HG03045 (cell line): ENCODE results near the gene ADGRB3.
A peak's percentile ranks its signal among the peaks of the same experiment; 100 is the strongest.

Experiments used
- ATAC-seq: cut with Tn5 transposase; IDR thresholded peaks from one replicate; pipeline ENCODE4 v1.9.1; 2021; ENCODE audit warnings: mild to moderate bottlenecking, moderate library complexity; ENCODE audit not compliant: unreplicated experiment

The ADGRB3 gene

DNA sequence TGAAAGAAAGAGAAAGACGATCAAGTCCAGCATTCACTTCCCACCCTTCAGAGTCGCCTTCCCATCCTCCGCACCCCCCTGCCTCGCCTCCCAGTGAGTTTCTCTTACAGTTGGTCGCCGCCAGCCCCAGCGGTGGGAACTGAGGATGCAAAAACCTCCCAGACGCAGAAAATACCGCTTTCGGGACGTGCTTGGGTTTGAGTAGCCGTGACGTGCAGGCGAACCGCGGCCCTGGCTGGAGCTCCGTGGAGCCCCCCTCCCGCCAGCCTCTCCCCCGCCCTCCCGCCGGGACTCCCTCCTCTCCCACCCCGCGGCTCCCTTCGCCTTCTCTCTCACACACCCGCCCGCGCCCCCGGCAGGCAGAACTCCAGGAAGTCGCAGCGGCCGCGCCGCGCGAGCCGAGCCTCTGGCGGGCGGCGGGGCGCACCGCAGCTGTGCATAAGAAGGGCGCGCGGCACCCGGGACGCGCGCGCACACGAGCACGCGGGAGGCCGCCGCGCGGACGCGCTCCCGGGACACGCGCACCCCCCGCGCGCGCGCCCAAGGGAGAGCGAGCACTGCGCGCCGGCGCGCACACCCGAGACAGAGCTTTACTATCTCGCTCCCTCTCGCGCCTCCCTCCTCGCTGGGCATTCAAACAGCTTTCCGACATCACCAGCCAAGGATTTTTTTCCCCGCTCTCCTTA, at the start of gene ADGRB3:
ADGRB3 (plus strand) TSS at position 557 of the 686 bp plus-strand sequence. CDS start 3,394 bp downstream, outside the sequence.
- ATAC-seq: peak; percentile 67

DNA sequence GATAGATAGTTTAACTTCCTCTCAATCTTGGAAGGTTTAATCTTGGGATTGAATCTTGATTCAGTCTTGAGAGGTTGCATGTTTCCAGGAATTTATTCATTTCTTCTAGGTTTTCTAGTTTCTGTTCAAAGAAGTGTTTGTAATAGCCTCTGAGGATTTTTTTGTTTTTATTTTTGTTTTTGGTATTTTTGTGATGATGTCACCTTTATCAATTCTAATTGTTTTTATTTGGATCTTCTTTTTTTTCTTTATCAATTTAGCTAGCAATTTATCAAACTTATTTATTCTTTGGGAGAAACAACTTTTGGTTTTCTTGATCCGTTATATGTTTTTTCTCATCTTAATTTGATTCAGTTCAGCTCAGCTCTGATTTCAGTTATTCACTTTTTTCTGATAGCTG, 41.5 kb upstream of the ADGRB3 start:
- no peak for ATAC-seq

DNA sequence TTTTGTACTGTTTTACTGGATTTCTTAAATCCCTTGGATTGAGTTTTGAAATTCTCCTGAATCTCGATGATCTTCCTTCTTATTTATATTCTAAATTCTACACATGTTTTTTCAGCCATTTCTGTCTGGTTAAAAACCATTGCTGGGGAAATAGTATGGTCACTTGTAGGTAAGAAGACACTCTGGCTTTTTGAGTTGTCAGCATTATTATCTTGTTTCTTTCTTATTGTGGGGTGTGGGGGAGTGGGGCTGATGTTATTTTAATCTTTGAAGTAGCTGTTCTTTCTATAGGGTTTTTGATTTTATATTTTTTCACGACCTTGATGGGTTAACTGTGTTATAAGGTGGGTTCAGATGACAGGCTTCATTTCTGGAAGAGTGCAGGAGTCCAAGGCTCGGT, 37.4 kb upstream of the ADGRB3 start:
- ATAC-seq: no peak

DNA sequence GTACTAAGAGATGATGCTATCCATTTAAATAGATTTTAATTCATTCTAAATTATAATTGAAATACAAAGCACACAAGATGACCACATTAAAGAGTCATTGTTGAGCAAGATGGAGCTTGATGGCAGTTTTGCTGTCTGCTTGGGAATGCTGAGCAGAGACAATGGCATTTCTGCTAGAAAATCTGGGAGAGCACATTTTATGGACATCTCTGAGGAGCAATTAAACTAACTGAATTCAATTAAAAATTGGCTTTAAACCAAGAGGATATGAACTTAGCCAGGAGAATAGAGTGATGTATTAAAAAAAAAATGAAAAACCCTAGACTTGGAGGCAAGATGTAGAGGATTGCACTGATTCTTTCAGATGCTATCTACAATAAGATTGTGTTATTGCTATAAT, 19.1 kb upstream of the ADGRB3 start:
- ATAC-seq: no peak

DNA sequence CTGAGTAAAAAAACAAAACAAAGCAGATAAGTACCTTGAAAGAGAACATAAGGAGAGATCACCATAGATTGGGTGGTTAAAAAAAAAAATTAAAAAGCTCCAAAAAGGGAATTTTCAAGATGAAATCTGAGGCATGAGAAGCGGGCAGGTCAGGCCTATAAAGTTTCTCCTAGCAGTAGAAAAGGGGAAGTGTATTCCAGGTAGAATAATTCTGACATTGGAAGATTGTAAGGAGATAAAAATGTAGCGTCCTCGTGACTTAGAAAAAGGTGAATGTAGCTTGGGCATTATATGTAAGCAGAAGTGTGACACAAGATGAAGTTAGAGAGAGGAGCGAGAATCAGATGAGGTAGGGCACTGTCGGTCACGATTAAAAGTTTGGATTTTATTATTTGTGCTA, 9.1 kb upstream of the ADGRB3 start:
- no peak for ATAC-seq

DNA sequence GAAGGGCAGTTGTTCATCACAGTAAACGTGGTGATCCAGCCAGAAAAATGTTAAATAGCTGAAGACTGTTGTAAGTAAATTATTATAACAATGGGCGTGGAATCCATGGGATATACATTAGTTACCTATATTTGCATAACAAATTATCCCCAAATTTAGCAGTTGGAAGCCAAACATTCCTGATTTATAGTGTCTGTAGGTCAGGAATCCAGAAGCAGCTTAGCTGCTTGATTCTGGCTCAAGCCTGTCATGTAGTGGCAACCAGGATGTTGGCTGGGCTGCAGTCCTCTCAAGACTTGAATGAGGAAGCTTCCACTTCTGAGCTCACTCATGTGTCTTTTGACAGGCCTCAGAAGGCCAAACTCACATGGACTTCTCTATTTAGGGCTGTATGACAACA, 6.9 kb upstream of the ADGRB3 start:
- ATAC-seq: no peak

DNA sequence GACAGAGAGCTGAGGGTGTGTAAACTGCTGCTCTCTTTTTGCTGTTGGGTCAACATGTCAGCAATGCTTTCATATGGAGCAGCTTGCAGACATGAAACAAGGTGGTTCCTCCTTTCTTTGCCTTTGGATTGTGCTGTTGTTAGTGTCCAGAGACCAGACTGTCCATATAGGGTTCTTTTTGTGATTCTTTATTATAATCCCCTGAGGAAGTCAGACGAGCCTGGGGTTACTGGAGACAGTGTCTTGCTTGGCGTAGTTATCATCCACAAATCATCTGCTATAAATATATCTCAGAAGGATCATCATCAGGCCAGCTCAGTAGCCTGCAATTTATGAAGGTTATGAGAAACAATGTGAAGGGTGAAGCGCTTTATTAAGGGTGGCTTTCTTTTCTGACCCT, 2.3 kb upstream of the ADGRB3 start:
- no peak for ATAC-seq

DNA sequence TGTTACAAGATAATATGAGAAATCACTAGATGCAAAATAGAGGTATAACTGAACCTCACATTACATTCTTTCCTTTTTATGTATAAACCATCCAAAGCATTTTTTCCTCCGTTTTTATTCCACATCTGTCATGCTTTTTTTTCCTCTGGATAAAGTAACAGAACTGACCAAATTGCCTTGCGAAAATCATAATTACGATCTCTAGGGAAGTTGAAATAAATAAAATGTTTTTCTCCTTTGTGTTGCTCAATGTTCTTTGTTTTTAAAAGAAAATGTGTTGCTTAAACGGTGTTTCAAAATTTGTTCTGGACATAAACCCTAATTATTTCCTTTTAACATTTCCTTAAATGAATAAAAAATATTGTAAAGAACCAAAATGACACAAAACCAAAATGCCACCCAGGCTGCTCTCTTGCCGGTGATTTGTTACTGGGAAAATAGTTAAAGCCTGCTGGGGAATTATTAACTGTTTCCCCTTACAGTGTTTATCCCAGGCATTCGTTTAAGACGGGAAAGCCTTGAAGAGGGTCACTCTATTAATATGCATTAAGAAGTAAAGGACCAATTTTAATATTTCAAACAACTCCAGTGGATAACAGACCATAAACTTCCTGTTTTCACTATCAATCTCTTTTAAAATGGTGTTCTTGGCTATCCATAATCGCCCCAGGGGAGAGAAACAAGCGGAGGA, 1.7 kb upstream of the ADGRB3 start:
- no peak for ATAC-seq

DNA sequence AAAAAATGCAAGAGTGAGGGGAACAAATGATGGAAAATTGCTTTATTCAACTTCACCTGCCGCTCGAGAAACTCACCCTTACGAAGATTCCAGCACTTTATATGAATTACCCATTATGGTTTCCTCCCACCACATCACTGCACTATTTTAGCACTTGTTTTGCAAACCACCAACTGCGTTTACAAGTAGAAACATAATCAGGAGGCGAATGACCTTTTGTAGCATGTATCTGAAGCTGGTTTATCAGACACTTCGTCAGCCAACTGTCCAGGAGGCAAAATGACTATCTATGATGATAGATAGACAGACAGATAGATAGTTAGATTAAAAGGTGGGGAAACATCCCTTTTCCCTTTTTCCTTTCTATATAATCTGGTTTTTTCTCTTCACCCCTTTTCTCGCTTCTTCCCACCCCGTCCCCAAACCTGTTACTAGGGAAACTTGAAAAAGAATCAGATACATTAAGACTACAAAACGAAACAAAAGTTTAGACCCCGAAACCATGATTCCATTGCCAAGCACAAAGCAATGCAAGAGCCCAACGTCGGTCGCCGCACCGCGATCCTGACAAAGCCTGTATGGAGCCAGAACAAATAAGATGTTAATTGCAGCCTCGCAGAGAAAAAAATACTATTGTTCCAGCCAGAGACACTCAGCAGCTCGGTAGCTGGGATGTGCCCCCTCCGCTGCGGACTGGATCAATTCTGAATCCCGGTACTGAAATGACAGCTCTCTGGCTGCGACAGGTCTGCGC, 933 bp upstream of the ADGRB3 start:
- ATAC-seq: peak; percentile 31

DNA sequence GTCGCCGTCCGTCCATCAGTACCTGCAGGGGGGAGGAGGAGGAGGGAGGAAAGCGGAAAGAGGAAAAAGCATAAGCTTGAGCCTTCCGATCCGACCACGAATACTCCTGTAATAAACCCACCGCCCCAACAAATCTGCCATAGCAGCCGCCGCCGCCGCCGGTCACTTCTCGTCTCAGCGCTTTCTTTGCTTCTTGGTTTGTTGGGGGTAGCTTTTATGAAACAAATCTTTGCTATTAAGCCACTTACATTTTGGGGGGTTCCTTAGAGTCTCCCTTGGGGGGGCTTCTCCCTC, 277 bp downstream of the ADGRB3 start:
- ATAC-seq: peak; percentile 6

DNA sequence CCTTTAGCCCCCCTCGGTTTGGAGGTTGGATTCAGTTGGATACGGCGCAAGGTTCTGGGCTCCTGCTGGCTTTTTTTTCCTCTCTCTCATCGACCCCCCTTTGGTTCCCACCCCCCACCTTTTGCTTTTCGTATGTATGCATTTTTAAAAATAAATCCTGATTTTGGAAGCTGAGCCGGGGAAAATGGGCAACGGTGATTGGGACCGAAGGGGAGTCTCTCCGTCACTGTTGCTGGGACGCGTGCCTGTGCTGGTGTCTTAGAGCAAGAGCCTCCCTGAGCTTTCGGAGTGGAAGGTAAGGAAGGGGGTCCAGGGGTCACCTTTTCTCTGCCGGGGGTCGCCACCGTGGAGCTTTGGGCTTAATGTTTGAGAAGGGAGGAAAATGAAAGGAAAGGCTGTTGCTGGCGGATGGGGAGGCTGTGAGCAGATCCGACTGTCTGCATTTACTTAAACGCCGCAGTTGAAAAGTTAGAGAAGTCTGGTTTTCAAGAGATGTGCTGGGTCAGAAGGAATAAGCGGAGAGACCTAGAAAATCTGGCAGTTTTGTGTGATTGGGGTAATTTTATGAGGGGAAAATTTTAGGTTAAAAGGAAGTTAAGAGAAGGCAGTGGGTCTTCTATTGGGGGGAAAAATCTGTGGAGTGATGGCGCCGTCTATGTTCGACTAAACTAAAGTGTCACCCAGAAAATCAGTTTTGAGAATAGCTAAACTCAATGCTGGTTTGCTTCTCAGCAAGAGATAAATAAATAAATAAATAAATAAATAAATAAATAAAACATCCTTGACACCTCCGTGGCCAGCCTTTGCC, 828 bp downstream of the ADGRB3 start:
- ATAC-seq: no peak

DNA sequence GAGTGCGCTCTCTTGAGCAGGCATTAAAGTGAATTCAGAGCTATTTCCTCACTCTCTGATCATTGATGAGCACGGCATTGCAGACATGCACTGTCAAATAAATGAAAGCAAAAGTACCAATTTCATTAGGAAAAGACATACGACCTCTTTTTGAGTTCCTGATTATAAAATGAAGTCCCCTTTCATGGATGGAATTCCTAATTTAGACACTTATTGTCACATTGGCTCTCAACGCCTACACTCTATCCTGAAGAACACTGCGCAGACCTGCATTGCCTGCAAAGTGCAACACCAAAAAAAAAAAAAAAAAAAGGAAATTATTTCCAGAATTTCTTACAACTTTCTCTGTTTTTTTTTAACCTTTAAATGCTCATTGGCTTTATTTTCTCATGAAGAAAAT, 1.6 kb downstream of the ADGRB3 start:
- no peak for ATAC-seq

DNA sequence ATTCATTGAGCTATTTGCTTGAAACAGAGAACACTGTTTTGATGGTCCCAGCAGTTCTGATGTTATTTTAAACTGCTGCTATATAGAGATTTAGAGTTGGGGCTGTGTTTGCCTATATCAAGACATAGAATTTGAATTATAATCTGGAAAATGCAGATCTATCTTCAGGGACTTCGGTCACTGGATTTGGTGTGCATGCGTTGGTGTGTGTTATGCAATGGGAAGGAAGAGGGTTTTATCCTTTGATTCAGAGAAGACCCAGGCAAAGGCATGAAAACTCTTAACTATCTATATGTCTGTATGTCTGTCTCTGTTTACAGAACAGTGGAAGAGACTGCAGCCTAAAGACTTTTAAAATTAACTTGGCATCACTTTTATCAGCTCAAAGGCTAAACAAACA, 2.0 kb downstream of the ADGRB3 start:
- ATAC-seq: no peak

DNA sequence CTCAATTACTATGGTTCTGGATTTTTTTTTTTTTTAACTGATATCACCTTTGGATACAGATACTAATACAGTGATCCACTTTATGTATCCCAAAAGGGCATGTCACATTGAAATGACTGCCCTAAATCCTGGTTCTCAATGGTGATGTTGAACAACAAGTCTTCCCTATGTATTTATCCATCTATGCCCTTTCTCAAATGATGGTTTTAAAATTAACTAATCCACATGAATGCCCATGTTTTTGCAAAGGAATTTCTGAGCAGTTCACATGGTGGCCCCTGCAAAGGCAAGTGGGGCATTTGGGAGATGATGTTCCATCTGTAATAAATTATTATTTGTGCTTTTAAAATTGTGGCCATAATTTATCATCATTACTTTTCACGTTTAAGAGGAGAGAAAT, 2.7 kb downstream of the ADGRB3 start:
- ATAC-seq: no peak

DNA sequence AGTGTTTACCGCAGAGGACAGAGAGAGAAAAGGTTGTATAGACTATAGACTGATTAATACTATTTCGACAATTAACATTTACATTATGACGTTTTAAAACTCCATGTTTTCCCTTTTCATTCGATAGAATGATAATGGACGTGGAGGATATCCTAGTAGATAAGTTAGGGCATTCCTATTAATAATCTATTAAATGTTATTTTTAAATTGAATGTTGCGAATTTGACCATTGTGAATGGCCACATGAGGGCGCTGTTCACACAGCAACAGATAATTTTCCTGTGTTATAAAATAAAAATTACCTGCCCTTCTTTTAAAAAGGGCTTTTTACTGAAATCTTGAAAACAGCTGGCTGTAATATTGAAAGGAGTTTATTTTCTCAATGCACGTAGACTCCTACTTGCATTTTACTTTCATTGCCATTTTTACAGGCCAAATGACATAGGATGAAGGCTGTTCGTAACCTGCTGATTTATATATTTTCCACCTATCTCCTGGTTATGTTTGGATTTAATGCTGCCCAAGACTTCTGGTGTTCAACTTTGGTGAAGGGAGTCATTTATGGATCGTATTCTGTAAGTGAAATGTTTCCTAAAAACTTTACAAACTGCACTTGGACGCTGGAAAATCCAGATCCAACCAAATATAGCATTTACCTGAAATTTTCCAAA, 3.3 kb downstream of the ADGRB3 start:
- ATAC-seq: no peak

DNA sequence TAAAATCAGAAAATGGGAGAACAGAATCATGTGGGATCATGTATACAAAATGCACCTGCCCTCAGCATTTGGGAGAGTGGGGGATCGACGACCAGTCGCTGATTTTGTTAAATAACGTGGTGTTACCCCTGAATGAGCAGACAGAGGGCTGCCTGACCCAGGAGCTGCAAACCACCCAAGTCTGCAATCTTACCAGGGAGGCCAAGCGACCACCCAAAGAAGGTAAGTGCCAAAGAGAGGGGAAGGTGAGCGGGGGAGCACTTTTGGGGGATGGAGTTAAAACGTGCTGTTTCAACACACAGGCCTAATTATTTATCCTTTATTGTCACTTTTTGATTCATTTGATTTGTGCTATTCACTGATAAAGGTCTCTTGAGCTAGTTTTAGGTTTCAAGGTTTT, 4.1 kb downstream of the ADGRB3 start:
- no peak for ATAC-seq

DNA sequence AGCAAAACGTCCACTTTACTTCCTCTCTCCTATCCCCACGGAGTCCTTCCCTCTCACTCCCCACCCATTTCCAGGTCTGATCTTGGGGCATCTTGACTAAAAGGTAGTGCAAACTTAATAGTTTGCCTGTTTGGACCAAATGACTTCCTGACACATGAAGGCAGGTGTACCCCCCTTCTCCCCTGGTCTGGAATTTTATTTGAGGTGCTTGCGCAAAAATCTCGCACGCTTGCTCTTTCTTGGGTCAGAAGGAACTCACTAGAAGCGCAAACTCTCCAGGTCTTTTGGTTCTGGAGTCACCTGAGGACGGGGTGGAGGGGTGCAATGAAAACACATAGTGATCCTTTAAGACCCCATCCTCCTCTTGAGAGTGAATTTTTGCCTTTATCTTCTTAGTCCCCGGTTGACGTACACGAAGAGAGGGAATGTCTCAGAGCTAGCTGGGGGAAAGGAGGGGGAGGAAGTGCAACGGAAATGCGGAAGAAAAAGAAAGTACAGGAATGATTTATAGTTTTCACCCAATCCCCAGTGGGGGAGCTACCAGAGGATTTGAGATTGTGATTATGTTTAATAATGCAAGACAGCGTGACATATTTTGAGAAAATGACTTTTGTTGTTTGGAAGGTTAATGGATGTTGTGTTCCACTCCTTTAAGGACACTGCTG, 4.9 kb downstream of the ADGRB3 start:
- ATAC-seq: no peak

DNA sequence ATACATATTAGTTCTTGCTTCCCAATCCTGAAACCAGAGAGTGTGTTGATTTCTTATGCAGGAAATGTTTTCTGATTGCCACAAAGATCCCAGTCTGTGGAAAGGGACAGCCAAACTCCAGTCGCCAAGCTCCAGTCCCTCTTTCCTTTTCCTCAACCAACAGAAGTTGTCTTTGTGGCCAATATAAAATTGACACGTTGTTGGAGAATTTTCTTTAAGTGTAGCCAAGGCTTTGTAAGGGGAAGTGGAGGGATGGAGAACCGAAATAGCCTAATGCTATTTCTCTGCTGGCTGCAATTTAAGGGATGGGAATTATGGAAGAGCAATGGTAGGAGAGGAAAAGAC, 5.4 kb downstream of the ADGRB3 start:
- no peak for ATAC-seq

DNA sequence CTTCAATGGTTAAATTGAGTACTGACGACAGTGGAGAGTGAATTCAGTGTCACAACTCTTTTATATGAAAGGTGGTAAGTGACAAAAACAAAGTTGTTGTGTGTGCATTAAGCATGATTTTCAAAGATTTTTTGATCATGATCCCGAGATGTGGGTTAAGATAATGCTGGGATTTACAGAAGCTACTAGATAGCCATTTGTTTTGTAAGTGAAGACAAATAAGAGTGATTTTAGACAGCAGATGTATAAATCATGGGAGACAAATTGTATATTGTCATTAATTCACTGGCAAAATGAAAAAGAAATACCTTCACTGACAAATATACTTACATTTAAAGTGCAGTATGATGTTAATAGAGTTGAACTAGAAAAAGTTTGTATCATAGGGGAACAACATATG, 6.1 kb downstream of the ADGRB3 start:
- no peak for ATAC-seq

DNA sequence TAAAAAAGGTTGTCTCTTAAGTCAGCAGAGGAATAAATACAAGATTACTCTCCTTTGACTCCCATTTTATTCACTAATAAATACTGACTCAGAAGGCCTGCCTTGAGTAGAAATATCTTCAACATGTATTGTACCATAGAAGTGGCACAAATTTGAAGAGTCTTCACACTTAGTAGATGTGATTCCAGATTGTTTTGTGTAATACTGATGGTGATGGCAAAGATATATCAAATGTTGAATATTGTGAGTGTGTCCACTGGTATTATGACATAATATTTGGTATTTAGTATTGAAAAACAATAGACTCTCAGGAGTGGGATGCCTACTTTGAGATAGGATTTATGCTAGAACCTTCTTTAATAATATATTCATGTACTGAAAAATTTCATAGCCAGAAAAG, 7.0 kb downstream of the ADGRB3 start:
- ATAC-seq: no peak
